Fibroblast of the aortic adventitia (primary cell): ENCODE measurements around the gene PARP8. TPM values are rescaled to one million over a fixed set of nuclear protein-coding genes. Genes with fewer than 3 reads are reported as not detected.
A peak's percentile ranks its signal among the peaks of the same experiment; 100 is the strongest.
"Not testable (repeated sequence)": the region's sequence is repeated elsewhere in the genome, so short reads cannot be mapped to it uniquely, and the experiment has no call there.

Source experiments
- DNase-seq: peaks from one replicate; pipeline ENCODE4 v3.0.0-alpha.2; 2010; ENCODE audit warnings: low read depth
- H3K4me3 ChIP-seq: 2 replicates; pipeline ENCODE4 v1.5.1; 2011; ENCODE audit warnings: low read depth, mild to moderate bottlenecking, control low read depth, low read length, moderate library complexity
- CTCF ChIP-seq: IDR thresholded peaks from 2 replicates; pipeline ENCODE4 v1.5.1; 2011; ENCODE audit warnings: mild to moderate bottlenecking, low read length, control low read depth, inconsistent platforms; ENCODE audit not compliant: insufficient read depth
- total RNA-seq: library from RNA; depleted of rRNA; stranded (reverse); fragments of >200 nt; gene quantifications from 2 replicates; pipeline ENCODE4 v1.2.3, GENCODE V29; 2012; ENCODE audit warnings: low replicate concordance

Gene PARP8
- total RNA-seq, 1 donor = 20.1 TPM

GRCh38 chr5:50767588-50767987 is 101.2 kb downstream of the PARP8 start:
- TF ChIP-seq CTCF = no peak
- peak; percentile 27 for DNase-seq
- H3K4me3 ChIP-seq = no peak overlapping the region

- no peak overlapping the region for H3K4me3 ChIP-seq
- TF ChIP-seq CTCF = no peak
- DNase-seq = no peak
These were observed 102.2 kb downstream of the PARP8 start for GRCh38 chr5:50768634-50769033.

GRCh38 chr5:50770441-50770840 is 104.0 kb downstream of the PARP8 start:
- DNase-seq = no peak
- TF ChIP-seq CTCF = no peak
- H3K4me3 ChIP-seq = no peak overlapping the region

- not testable (repeated sequence) for H3K4me3 ChIP-seq, DNase-seq
These were observed 108.2 kb downstream of the PARP8 start for GRCh38 chr5:50774446-50775175.

GRCh38 chr5:50786073-50786472 is 119.6 kb downstream of the PARP8 start:
- DNase-seq = peak; percentile 4
- no peak for TF ChIP-seq CTCF
- no peak overlapping the region for H3K4me3 ChIP-seq

- no peak for DNase-seq
- no peak for TF ChIP-seq CTCF
- H3K4me3 ChIP-seq = no peak overlapping the region
These were observed 125.4 kb downstream of the PARP8 start for GRCh38 chr5:50791813-50792212.

GRCh38 chr5:50792843-50793242 is 126.4 kb downstream of the PARP8 start:
- TF ChIP-seq CTCF = no peak
- H3K4me3 ChIP-seq = no peak overlapping the region
- DNase-seq = no peak
